ENCODE results near the gene ULK4. TPM values are rescaled to one million over a fixed set of nuclear protein-coding genes. Genes with fewer than 3 reads are reported as not detected.
"Not testable (repeated sequence)": the region's sequence is repeated elsewhere in the genome, so short reads cannot be mapped to it uniquely, and the experiment has no call there.

The ULK4 gene
- total RNA-seq, 2 experiments from 2014 or later, result 6.8 to 6.9 TPM

- Mint-ChIP-seq H3K9me3 (peaks cover 3% of the 10 kb centered on the region), H3K4me1 (ENCODE audit: low read depth) (no peaks in the 10 kb centered on the region), H3K27me3 (no peaks in the 10 kb centered on the region), H3K36me3 (ENCODE audit: low read depth) (peaks cover 7% of the 10 kb centered on the region), H3K4me3 (no peak overlapping the region), H3K27ac (no peak overlapping the region)
- intact Hi-C loops (cut with micrococcal nuclease), result no loop called here
- no peak for DNase-seq
- TF ChIP-seq CTCF (IDR thresholded peaks at IDR 0.05), result no peak
- POLR2A ChIA-PET, result no interaction called here
- no peak for ATAC-seq
- CTCF ChIA-PET, result no interaction called here
Measured at GRCh38 chr3:41450416-41451231, 511.3 kb downstream of the ULK4 start.

GRCh38 chr3:41448396-41448795 lies 513.5 kb downstream of the ULK4 start:
- CTCF ChIA-PET, result no interaction called here
- no peak for TF ChIP-seq CTCF (IDR thresholded peaks at IDR 0.05)
- POLR2A ChIA-PET, result no interaction called here
- DNase-seq (no peak), ATAC-seq (no peak)
- no peak overlapping the region for H3K4me3 Mint-ChIP-seq
- intact Hi-C loops (cut with micrococcal nuclease), result no loop called here
- H3K9me3 Mint-ChIP-seq, result peaks cover 3% of the 10 kb centered on the region
- no peaks in the 10 kb centered on the region for H3K27me3 Mint-ChIP-seq
- H3K4me1 Mint-ChIP-seq (ENCODE audit: low read depth), result no peaks in the 10 kb centered on the region
- no peak overlapping the region for H3K27ac Mint-ChIP-seq
- peaks cover 2% of the 10 kb centered on the region for H3K36me3 Mint-ChIP-seq (ENCODE audit: low read depth)

GRCh38 chr3:41447701-41448100 lies 514.2 kb downstream of the ULK4 start:
- no peaks in the 10 kb centered on the region for H3K4me1 Mint-ChIP-seq (ENCODE audit: low read depth)
- peaks cover 3% of the 10 kb centered on the region for H3K9me3 Mint-ChIP-seq
- H3K27ac Mint-ChIP-seq, result no peak overlapping the region
- TF ChIP-seq CTCF (IDR thresholded peaks at IDR 0.05), result no peak
- DNase-seq, result no peak
- ATAC-seq, result no peak
- H3K27me3 Mint-ChIP-seq, result no peaks in the 10 kb centered on the region
- intact Hi-C loops (cut with micrococcal nuclease), result no loop called here
- H3K36me3 Mint-ChIP-seq (ENCODE audit: low read depth), result peaks cover 2% of the 10 kb centered on the region
- no peak overlapping the region for H3K4me3 Mint-ChIP-seq
- ChIA-PET CTCF (no interaction called here), POLR2A (no interaction called here)

GRCh38 chr3:41446316-41446715 lies 515.6 kb downstream of the ULK4 start:
- H3K4me1 Mint-ChIP-seq (ENCODE audit: low read depth); ATAC-seq; H3K27me3 Mint-ChIP-seq; POLR2A ChIA-PET; H3K36me3 Mint-ChIP-seq (ENCODE audit: low read depth); H3K9me3 Mint-ChIP-seq; intact Hi-C loops (cut with micrococcal nuclease); H3K4me3 Mint-ChIP-seq; H3K27ac Mint-ChIP-seq; DNase-seq: not testable (repeated sequence)
- CTCF ChIA-PET, result interaction anchor here (0.6 kb wide), 1 partner anchor 294 kb away, joined by 3 read pairs; no protein-coding TSS in a partner anchor

- ChIA-PET POLR2A (no interaction called here), CTCF (no interaction called here)
- no peak for DNase-seq
- no peaks in the 10 kb centered on the region for H3K27me3 Mint-ChIP-seq
- intact Hi-C loops (cut with micrococcal nuclease), result no loop called here
- no peak overlapping the region for H3K4me3 Mint-ChIP-seq
- H3K4me1 Mint-ChIP-seq (ENCODE audit: low read depth), result no peaks in the 10 kb centered on the region
- ATAC-seq, result no peak
- no peak for TF ChIP-seq CTCF (IDR thresholded peaks at IDR 0.05)
- H3K9me3 Mint-ChIP-seq, result peaks cover 5% of the 10 kb centered on the region
- peaks cover 1% of the 10 kb centered on the region for H3K36me3 Mint-ChIP-seq (ENCODE audit: low read depth)
- H3K27ac Mint-ChIP-seq, result no peak overlapping the region
Measured at GRCh38 chr3:41441568-41441967, 520.3 kb downstream of the ULK4 start.

All from activated CD8-positive, alpha-beta T cell treated with anti-CD3 and anti-CD28 coated beads for 36 hours (primary cell).